Stimulated activated CD8-positive, alpha-beta memory T cell treated with anti-CD3 and anti-CD28 coated beads, Interleukin-12 subunit alpha, Interleukin-12 subunit beta, amount 100 ng/mL, for 4 hours (primary cell): ENCODE data around the gene TMEM178B.
"Not testable (repeated sequence)": the region's sequence is repeated elsewhere in the genome, so short reads cannot be mapped to it uniquely, and the experiment has no call there.

Source experiments
- DNase-seq: peaks from one replicate; pipeline ENCODE4 v3.0.0-alpha.2; 2020; ENCODE audit warnings: low read depth

TMEM178B gene

GRCh38 chr7:141074162-141074991, 513 bp downstream of the TMEM178B start:
- no peak for DNase-seq

GRCh38 chr7:141074997-141075396, 1.1 kb downstream of the TMEM178B start:
- DNase-seq, result no peak

GRCh38 chr7:141076377-141076776, 2.5 kb downstream of the TMEM178B start:
- no peak for DNase-seq

- DNase-seq, result no peak
Observed at GRCh38 chr7:141079219-141079618, 5.4 kb downstream of the TMEM178B start.

- DNase-seq, result not testable (repeated sequence)
Observed at GRCh38 chr7:141089490-141089889, 15.6 kb downstream of the TMEM178B start.

GRCh38 chr7:141094336-141095070, 20.6 kb downstream of the TMEM178B start:
- no peak for DNase-seq

- DNase-seq, result no peak
Observed at GRCh38 chr7:141097430-141097829, 23.6 kb downstream of the TMEM178B start.

- no peak for DNase-seq
Observed at GRCh38 chr7:141102436-141102835, 28.6 kb downstream of the TMEM178B start.

GRCh38 chr7:141103847-141104429, 30.1 kb downstream of the TMEM178B start:
- DNase-seq, result no peak

- no peak for DNase-seq
Observed at GRCh38 chr7:141113131-141113530, 39.3 kb downstream of the TMEM178B start.

GRCh38 chr7:141114029-141114664, 40.3 kb downstream of the TMEM178B start:
- DNase-seq, result no peak

- no peak for DNase-seq
Observed at GRCh38 chr7:141115965-141116364, 42.1 kb downstream of the TMEM178B start.

- not testable (repeated sequence) for DNase-seq
Observed at GRCh38 chr7:141116661-141117060, 42.8 kb downstream of the TMEM178B start.

GRCh38 chr7:141118767-141119166, 44.9 kb downstream of the TMEM178B start:
- no peak for DNase-seq

GRCh38 chr7:141119187-141119586, 45.3 kb downstream of the TMEM178B start:
- DNase-seq, result no peak

- no peak for DNase-seq
Observed at GRCh38 chr7:141122736-141123135, 48.9 kb downstream of the TMEM178B start.

GRCh38 chr7:141123522-141123921, 49.7 kb downstream of the TMEM178B start:
- no peak for DNase-seq

- no peak for DNase-seq
Observed at GRCh38 chr7:141126107-141126506, 52.2 kb downstream of the TMEM178B start.

GRCh38 chr7:141128506-141128905, 54.6 kb downstream of the TMEM178B start:
- no peak for DNase-seq

- no peak for DNase-seq
Observed at GRCh38 chr7:141128931-141129330, 55.1 kb downstream of the TMEM178B start.

- DNase-seq, result no peak
Observed at GRCh38 chr7:141132671-141133070, 58.8 kb downstream of the TMEM178B start.

- no peak for DNase-seq
Observed at GRCh38 chr7:141133646-141134045, 59.8 kb downstream of the TMEM178B start.
